Measurements from ENCODE around the gene ARID3A.

- TF ChIP-seq CTCF (IDR thresholded peaks at IDR 0.05; ENCODE audit: low read length) (no peak), EZH2 (optimal IDR thresholded peaks at IDR 0.05; ENCODE audit: low read depth, low read length) (no peak)
These were observed 14.9 kb downstream of the ARID3A start for GRCh38 chr19:940591-941291.

All from MM.1S (cell line).